Measurements from ENCODE around the gene TMEM259. TPM values are rescaled to one million over a fixed set of nuclear protein-coding genes. Genes with fewer than 3 reads are reported as not detected.

TMEM259 gene
- total RNA-seq, 2 experiments from 2014 or later = 107 to 109 TPM

DNA sequence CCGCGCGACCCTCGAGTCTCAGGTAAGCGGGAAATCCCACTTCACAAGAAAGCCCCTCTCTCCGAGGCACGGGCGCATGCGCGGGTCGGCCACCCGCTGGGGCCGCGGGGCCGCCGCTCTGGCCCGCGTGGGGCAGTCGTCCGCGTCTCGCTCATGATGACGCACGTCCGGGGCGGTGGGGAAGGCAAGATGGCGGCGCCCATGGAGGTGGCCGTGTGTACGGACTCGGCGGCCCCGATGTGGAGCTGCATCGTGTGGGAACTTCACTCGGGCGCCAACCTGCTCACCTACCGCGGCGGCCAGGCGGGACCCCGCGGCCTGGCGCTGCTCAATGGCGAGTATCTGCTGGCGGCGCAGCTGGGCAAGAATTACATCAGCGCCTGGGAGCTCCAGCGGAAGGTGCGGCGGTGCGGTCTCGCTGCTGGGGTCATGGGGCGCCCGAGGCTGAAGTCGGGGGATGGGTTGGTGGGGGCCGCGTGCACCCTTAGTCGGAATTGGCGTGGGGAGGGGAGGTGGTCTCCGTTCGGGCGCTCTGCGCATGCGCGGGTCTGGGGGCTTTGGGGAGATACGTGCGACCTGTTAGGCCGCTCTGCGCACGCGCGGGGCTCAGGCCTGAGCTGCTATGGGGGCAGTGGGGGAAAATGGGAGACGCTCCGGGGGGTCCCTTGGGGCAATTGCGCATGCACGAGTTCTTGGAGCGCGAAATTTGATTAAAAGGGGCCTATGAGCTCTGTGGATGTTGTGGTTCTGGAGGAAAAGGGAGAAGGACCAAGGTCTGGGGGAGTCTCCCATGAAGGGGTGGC lies 36.6 kb downstream of the TMEM259 start, which contains the start of gene WDR18:
WDR18 (plus strand) TSS at position 181 of the 803 bp plus-strand sequence; CDS start at position 190, 9 bp downstream.
- POLR2A ChIA-PET = interaction anchor here (0.6 to 2.2 kb wide), 13 partner anchors 12 to 452 kb away, joined by 3 to 21 read pairs (median 3); partner anchors contain the start of gene RNU6-2
- H3K4me1 Mint-ChIP-seq (ENCODE audit: low read depth) = peaks cover 20% of the 10 kb centered on the region
- peak within 1 kb of the TSS; percentile 90 for H3K27ac Mint-ChIP-seq
- H3K4me3 Mint-ChIP-seq = peak within 1 kb of the TSS; percentile 94
- peaks cover 4% of the 10 kb centered on the region for H3K36me3 Mint-ChIP-seq
- intact Hi-C loops (cut with micrococcal nuclease) = loop anchor here (1.0 to 5.0 kb wide), 3 partner anchors 59 to 122 kb away; no protein-coding TSS in a partner anchor
- DNase-seq = peak; percentile 94
- no peaks in the 10 kb centered on the region for H3K9me3 Mint-ChIP-seq
- CTCF ChIA-PET = interaction anchor here (0.6 to 6.9 kb wide), 19 partner anchors 14 to 373 kb away, joined by 3 to 189 read pairs (median 5); partner anchors contain the start of genes ATP5F1D, MED16 and RNU6-9
- no peaks in the 10 kb centered on the region for H3K27me3 Mint-ChIP-seq

DNA sequence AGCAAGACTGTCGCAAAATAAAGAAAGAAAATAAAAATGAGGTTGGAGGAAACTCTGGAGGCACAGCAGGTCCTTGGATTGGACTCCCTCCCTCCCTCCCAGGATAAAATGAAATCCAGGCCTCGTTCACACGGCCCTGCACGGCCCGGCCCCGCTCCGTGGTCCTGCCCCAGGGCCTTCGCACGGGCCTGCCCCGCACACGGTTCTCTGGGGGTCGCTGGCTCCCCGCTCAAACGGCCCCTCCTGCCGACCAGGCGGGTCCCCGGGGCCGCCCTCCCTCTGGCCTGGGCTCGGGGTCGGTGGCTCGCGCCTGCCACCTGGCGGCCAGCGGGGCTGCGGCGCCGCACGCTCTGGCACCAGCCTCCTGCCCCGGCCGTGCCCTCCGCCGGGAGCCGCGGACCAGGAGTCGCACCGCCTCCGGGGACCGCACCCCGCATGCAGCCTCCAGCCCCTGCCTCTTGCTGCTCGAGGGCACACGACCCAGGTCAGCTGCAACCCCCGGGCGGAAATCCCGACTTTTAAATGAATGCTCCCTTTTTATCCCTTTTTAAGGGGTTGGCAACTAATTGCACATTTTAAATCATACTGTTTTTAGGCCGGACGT lies 38.3 kb downstream of the TMEM259 start:
- H3K27me3 Mint-ChIP-seq = no peaks in the 10 kb centered on the region
- POLR2A ChIA-PET = no interaction called here
- no peaks in the 10 kb centered on the region for H3K9me3 Mint-ChIP-seq
- CTCF ChIA-PET = interaction anchor here (1.2 to 6.9 kb wide), 12 partner anchors 12 to 212 kb away, joined by 3 to 189 read pairs (median 6); partner anchors contain the start of genes MED16 and RNU6-9
- peaks cover 4% of the 10 kb centered on the region for H3K36me3 Mint-ChIP-seq
- peak; percentile 83 for DNase-seq
- no peak overlapping the region for H3K27ac Mint-ChIP-seq
- peaks cover 20% of the 10 kb centered on the region for H3K4me1 Mint-ChIP-seq (ENCODE audit: low read depth)
- H3K4me3 Mint-ChIP-seq = no peak overlapping the region
- intact Hi-C loops (cut with micrococcal nuclease) = loop anchor here (5.0 kb wide), 1 partner anchor 120 kb away; no protein-coding TSS in a partner anchor

DNA sequence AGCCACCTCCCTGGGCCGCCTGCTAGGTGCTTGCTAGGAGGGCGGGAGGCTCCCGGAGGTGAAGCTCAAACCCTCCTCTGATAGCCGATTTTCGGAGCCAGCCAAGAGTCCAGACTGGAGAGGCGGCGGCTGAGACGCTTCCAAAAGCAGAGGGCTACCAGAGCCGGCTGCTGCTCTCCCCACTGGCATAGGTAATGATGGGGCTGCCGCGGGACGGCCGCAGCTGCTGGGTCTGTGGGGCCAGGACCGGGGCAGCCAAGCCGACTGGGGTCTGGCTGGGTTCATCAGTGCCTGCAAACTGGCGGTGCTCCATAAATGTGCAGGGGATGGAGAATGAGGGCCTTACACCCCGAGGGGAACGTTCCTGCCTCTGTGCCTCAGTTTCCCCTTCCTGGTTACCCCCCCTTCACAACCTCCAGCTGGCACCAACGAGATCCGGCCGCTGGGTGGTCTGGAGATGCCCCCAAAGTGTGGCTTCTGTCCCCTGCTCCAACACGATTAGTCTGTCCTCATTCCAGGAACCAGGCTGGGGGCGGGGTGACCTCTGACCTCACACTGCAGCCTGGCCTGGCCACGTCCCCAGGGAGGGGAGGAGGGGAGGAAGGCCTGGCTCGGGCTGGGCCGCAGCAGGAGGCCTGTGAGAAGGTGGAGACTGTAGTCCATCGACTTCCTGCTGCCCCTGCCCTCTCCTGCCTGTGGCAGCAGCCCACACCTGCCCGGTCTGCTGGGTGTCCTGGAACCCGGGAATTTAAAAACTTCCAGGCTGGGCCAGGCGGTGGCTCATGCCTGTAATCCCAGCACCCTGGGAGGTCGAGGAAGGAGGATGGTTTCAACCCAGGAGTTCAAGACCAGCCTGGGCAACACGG lies 40.6 kb downstream of the TMEM259 start:
- POLR2A ChIA-PET = interaction anchor here (1.5 kb wide), 1 partner anchor 57 kb away, joined by 5 read pairs; no protein-coding TSS in a partner anchor
- H3K36me3 Mint-ChIP-seq = peaks cover 2% of the 10 kb centered on the region
- H3K9me3 Mint-ChIP-seq = no peaks in the 10 kb centered on the region
- H3K27ac Mint-ChIP-seq = no peak overlapping the region
- no peaks in the 10 kb centered on the region for H3K27me3 Mint-ChIP-seq
- peaks cover 12% of the 10 kb centered on the region for H3K4me1 Mint-ChIP-seq (ENCODE audit: low read depth)
- H3K4me3 Mint-ChIP-seq = no peak overlapping the region
- DNase-seq = no peak
- intact Hi-C loops (cut with micrococcal nuclease) = loop anchor here (5.0 kb wide), 1 partner anchor 118 kb away; no protein-coding TSS in a partner anchor
- CTCF ChIA-PET = interaction anchor here (0.7 to 6.9 kb wide), 3 partner anchors 59 to 152 kb away, joined by 3 to 189 read pairs (median 12); no protein-coding TSS in a partner anchor

DNA sequence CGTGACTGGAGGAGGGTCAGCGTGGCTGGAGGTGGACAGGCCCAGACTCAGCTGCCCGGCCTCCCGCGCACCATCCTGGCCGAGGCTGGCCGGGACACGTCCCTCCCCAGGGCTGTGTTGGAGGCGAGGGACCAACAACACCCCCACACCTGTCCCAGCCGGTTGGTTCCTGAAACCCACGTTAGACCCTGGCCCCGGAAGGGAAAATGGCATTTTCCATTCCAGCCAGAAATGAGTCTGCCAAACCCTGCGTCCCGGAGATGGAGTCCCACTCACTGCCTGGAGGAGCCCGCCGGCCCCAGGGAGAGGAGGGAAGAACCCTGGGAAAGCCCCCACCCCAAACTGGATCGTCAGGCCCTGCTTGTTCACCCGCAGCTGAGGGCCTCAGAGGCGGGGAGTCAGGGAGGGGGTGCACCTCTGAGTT lies 41.6 kb downstream of the TMEM259 start:
- ChIA-PET POLR2A (no interaction called here), CTCF (no interaction called here)
- H3K36me3 Mint-ChIP-seq = peaks cover 2% of the 10 kb centered on the region
- no peak overlapping the region for H3K4me3 Mint-ChIP-seq
- no peak for DNase-seq
- no peaks in the 10 kb centered on the region for H3K9me3 Mint-ChIP-seq
- intact Hi-C loops (cut with micrococcal nuclease) = no loop called here
- H3K4me1 Mint-ChIP-seq (ENCODE audit: low read depth) = peaks cover 7% of the 10 kb centered on the region
- no peak overlapping the region for H3K27ac Mint-ChIP-seq
- H3K27me3 Mint-ChIP-seq = no peaks in the 10 kb centered on the region

DNA sequence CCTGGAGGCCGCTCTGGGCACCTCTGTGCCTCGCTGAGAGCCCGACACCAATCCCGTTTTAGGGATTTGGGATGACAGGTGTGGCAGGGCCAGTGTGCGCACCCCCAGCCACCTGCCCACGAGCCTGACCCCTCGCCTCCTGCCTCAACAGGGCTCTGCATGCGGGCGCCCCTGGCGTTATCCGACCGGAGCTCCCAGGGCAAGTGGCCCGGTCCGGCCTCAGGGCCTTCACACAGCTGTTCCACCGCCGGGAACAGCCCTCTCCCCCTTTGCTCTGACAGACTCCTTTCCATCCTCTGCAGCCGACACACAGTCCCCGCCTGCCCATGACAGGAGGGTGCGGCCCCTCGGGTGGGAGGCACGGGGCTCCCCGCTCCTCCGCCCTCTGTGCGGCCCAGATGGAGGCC lies 43.9 kb downstream of the TMEM259 start:
- Mint-ChIP-seq H3K27me3 (no peaks in the 10 kb centered on the region), H3K9me3 (no peaks in the 10 kb centered on the region), H3K36me3 (peaks cover 5% of the 10 kb centered on the region), H3K4me3 (no peak overlapping the region), H3K4me1 (ENCODE audit: low read depth) (no peaks in the 10 kb centered on the region), H3K27ac (no peak overlapping the region)
- no peak for DNase-seq
- intact Hi-C loops (cut with micrococcal nuclease) = no loop called here
- ChIA-PET CTCF (no interaction called here), POLR2A (no interaction called here)

DNA sequence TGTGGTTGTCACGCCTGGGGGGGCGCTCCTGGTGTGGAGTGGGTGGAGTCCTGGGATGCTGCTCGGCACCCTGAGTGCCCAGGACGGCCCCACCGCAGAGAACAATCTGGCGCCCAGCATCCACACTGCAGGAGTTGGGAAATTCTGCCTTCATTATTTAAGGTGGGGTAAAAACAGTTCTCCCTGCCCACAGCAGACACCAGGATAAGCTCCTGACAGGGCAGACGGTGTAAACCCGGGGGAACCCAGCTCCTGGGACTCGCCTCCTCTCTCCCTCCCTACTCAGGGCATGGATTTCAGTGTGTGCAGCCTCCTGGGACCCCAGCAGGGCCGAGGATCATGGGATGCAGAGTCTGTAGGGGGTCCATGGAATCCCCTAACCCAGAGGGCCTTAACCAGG lies 44.4 kb downstream of the TMEM259 start:
- Mint-ChIP-seq H3K4me1 (ENCODE audit: low read depth) (no peaks in the 10 kb centered on the region), H3K27ac (no peak overlapping the region), H3K36me3 (peaks cover 8% of the 10 kb centered on the region), H3K4me3 (no peak overlapping the region), H3K9me3 (no peaks in the 10 kb centered on the region), H3K27me3 (no peaks in the 10 kb centered on the region)
- CTCF ChIA-PET = no interaction called here
- no peak for DNase-seq
- intact Hi-C loops (cut with micrococcal nuclease) = no loop called here
- POLR2A ChIA-PET = interaction anchor here (0.7 kb wide), 1 partner anchor 70 kb away, joined by 4 read pairs; no protein-coding TSS in a partner anchor

DNA sequence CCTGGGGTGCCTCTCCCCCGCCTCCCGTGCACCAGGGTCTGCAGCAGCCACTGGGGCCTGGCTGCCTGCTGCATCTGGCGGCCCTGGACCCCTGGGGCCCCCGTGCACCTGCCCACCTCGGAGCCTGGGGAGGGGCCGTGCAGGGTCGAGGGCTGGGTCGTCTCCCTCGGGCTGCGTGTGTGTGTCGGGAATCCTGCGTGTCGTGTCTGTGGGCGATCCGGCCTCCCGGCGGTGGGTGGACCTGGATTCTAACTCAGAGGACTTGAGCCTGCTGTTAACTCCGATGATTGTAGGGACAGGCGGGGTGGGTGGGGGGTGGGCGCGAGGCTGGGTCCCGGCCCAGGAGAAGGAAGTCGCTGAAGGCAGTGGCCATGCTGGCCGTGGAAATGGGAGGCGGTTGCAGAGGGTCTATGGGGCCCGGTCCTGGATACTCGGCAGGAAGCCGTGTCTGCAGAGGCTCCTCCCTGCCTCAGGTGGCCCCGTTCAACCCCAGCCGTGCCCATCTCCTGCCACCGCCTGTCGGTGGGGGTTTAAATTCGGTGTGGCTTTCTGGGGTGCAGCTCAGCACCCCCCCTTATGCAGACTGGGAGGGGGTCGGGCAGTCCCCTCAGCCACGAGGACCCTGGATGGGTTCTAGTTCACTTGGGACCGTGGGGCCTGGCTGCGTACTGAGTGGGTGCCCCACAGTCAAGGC lies 46.2 kb downstream of the TMEM259 start:
- Mint-ChIP-seq H3K4me3 (no peak overlapping the region), H3K9me3 (peaks cover 6% of the 10 kb centered on the region), H3K4me1 (ENCODE audit: low read depth) (no peaks in the 10 kb centered on the region), H3K36me3 (peaks cover 19% of the 10 kb centered on the region), H3K27ac (no peak overlapping the region), H3K27me3 (no peaks in the 10 kb centered on the region)
- intact Hi-C loops (cut with micrococcal nuclease) = no loop called here
- POLR2A ChIA-PET = no interaction called here
- CTCF ChIA-PET = no interaction called here
- no peak for DNase-seq

DNA sequence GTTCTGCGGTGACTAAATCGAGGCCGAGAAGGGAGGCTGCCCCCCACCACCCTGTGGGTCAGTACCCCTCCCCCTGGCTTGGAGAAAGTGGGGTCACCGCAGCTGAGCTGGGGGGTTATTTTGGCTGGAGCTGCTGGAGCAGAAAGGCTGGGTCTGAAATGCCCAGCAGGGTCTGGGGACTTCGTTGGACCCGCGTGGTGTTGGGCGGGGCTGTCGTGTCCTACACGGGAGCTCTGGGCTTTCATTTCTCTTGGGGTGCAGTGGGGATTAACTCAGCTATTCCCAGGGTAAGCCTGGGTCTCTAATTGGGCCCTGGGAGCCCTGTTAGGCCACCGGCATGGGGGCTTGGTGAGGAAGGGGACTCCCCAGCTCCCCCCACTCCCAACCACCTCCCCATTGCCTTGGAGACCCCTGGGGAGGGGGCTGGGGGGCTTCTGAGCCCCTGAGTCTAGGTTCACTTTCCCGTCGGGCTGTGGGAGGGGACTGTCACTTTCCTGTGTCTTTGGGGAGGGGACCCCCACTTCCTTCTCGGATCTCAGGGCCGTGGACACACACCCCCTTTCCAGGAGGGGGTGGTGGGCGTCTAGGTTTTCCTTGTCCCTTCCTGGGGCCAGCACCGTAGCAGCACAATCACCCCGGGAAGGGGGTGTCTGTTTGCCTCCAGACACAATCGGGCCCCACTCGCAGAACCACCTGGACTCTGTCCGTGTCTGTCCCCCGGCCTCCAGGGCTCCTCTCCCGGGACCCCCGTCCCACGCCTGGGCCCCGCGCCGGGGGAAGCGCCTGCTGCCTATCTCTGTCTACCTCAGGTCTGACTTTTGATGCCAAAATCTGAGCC lies 47.0 kb downstream of the TMEM259 start:
- POLR2A ChIA-PET = no interaction called here
- H3K27ac Mint-ChIP-seq = no peak overlapping the region
- H3K4me1 Mint-ChIP-seq (ENCODE audit: low read depth) = no peaks in the 10 kb centered on the region
- CTCF ChIA-PET = no interaction called here
- H3K4me3 Mint-ChIP-seq = no peak overlapping the region
- H3K27me3 Mint-ChIP-seq = no peaks in the 10 kb centered on the region
- H3K9me3 Mint-ChIP-seq = peaks cover 6% of the 10 kb centered on the region
- DNase-seq = no peak
- intact Hi-C loops (cut with micrococcal nuclease) = no loop called here
- peaks cover 19% of the 10 kb centered on the region for H3K36me3 Mint-ChIP-seq

DNA sequence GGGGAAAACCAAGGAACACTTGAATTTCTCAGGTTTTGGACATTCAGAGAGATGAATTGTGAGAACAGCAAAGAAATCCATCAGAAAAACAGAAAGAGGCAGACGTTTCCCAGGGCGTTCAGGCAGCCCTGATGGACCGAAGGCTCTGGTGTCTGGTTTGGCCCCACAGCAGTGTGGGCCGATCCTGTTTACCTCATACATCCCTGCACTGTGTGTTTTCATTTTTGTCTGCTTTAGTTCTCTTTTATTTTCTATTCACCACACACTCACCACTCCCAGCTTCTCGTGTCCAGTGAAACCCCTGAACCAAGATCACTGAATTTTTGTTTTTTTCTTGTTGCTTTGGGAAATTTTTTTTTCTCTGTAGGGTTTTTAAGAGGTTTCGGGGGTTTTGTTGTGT lies 48.6 kb downstream of the TMEM259 start:
- Mint-ChIP-seq H3K4me1 (ENCODE audit: low read depth) (no peaks in the 10 kb centered on the region), H3K27ac (no peak overlapping the region), H3K9me3 (peaks cover 6% of the 10 kb centered on the region), H3K4me3 (no peak overlapping the region), H3K36me3 (peaks cover 28% of the 10 kb centered on the region), H3K27me3 (no peaks in the 10 kb centered on the region)
- DNase-seq = no peak
- intact Hi-C loops (cut with micrococcal nuclease) = no loop called here
- CTCF ChIA-PET = interaction anchor here (0.7 to 2.0 kb wide), 2 partner anchors 10 to 77 kb away, joined by 3 to 5 read pairs; no protein-coding TSS in a partner anchor
- POLR2A ChIA-PET = interaction anchor here (0.7 kb wide), 1 partner anchor 12 kb away, joined by 3 read pairs; the partner anchor contains the start of gene WDR18

DNA sequence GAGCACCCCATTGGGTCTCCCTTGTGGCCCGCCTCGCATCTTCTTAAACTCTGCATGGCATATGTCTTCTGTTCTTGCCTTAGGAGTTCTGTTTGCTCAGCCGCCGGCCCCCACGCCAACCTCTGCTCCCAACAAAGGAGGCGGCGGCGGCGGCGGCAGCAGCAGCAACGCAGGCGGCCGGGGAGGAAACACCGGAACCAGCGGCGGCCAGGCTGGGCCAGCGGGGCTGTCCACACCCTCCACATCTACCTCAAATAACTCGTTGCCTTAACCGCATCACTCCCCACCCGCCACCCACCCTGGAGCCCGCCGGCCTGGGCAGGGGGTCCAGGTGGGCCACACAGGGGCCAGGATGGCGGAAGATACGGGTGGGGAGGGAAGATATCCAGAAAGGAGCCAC lies 49.1 kb downstream of the TMEM259 start:
- Mint-ChIP-seq H3K36me3 (peaks cover 29% of the 10 kb centered on the region), H3K4me3 (no peak overlapping the region), H3K4me1 (ENCODE audit: low read depth) (no peaks in the 10 kb centered on the region), H3K27ac (no peak overlapping the region), H3K27me3 (no peaks in the 10 kb centered on the region), H3K9me3 (peaks cover 6% of the 10 kb centered on the region)
- no peak for DNase-seq
- POLR2A ChIA-PET = interaction anchor here (0.7 kb wide), 1 partner anchor 12 kb away, joined by 3 read pairs; the partner anchor contains the start of gene WDR18
- CTCF ChIA-PET = interaction anchor here (0.7 to 2.0 kb wide), 4 partner anchors 10 to 76 kb away, joined by 3 to 5 read pairs (median 4); no protein-coding TSS in a partner anchor
- intact Hi-C loops (cut with micrococcal nuclease) = no loop called here
